Limb (tissue), 2 donors: ENCODE results near the gene PHLPP1.
A peak's percentile ranks its signal among the peaks of the same experiment; 100 is the strongest.
"Not testable (repeated sequence)": the region's sequence is repeated elsewhere in the genome, so short reads cannot be mapped to it uniquely, and the experiment has no call there.

Experiments used
- DNase-seq, 2 donors: peaks; one replicate each; pipeline ENCODE4 v3.0.0-alpha.2; 2016; ENCODE audit errors: extremely low spot score in 2 of 2

Gene PHLPP1

DNA sequence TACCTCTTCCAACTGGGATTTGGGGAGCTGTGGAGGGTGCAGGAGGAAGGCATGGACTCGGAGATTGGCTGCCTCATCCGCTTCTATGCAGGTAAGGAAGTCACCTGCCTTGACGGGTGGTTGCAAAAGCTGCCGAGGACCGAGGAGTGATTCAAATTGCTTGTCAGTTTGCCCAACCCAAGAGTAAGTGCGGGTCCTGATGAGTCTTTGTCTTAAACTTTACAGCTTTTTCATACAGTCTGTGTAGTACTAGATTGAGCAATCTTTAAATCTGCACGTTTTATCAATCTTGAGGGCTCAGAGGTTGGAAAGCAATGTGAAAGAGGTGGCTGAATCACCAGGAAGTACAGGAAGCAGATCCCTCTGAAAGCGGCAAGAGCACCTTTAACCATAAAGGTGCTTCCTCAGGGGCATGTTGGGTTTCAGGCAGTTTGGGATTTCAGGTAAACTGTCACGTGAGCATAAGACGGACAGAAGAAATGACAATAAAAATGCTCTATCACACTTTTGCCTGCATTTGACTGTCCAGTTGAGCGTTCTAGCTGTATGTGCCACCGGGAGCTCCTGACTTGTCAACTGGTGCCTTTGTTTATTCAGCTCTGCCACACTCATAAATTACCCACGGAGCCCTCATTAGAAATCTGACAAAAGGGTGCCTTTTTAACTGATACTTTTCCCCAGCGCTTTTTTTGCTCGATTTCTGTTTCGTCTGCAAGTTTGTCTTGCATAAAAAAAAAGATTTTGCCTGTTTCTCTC lies 2.0 kb downstream of the PHLPP1 start:
- peak in 1 of 2 donors; percentile 35 for DNase-seq

DNA sequence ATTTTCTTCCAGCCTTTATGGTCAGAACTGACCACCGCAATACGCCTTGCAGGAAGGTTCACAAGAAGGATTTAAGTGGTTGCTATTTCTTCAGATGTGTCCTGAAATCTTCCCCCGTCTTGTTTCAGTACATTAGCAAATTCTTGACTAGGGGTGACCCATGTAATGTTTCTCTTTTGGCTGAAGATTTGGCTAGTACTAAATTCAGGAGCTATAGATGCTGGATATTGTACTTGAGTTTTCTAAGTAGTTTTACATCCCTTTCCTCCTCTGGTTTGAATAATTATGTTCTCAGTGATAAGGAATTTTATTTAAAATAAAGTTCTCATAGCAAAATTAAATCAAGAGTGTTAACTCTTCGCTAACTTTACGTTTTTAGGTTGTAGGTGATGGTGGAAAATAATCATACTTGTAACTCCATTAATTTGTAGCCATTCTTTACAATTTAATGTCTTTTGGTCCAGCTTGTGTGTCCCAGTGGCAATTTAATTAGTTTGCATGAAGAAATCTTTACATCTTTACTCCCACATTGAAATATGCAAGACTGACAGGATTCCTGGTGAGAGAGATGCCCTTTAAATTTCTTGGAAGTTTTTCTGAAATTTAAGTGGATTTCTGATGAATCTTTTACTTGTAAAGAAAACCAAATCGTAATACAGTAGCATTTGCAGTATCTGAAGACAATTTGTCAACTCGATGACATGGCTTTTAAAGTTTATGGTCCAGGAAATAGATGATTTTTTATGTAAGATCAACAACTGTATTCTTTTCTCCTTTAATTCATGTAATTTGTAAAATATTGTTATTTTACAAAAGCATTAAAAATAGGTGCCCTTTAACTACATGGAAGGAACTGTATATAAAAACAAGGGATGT lies 2.8 kb downstream of the PHLPP1 start:
- DNase-seq = no peak

DNA sequence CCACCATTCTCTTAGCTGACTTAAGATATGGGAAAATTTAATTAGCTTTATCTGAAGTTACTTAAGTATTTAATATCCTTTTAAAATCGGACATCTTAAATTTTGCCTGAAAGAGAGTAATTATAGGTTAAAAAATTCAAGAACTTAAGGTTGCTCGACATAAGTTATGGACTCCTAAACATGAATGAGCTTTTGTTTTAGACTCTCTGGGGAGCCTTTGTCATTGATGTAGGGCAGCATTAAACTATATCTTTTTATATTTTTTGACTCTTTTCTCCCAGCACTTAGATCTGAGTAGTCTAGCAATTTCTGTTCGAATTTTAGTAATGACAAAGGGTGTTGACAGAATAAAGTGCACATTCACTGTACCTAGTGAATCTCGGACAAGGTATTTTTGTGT lies 4.7 kb downstream of the PHLPP1 start:
- no peak for DNase-seq

DNA sequence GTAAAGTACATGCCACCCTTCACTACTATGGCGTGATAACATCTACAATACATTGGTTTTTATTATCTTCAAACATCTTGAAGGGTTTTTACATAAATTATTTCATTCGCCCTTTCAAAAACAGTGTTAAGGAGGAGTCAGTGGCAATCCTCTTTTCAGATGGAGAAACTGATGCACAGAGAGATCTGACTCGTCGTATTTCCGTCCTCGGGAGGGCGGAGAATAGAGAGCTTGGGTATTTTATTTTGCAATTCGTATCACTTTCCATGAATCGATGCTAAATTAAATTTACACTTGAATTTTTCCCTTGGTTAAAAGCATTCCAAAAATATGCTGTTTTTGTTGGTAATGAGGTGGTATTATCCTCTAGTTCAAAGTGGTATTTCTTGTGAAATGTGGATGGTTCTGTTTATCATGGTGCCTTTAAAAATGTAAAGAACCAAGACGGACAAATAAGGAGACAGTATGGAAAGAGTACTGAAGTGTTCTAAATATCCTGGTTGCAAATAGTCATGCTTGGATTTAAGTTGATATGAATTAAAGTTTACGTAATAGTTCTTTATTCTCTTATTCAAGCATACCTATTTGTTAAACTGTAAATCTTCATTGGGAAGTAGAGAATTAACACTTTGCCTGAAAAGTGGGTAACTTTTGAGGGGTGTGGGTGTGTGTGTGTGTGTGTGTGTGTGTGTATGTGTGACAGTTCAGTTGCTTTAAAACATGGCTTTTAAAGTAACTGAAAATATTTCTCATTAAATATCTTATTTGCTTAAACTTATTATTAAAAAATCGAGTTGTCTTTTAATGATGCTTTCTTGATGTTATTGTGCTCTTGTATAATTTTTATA lies 5.6 kb downstream of the PHLPP1 start:
- DNase-seq = no peak

DNA sequence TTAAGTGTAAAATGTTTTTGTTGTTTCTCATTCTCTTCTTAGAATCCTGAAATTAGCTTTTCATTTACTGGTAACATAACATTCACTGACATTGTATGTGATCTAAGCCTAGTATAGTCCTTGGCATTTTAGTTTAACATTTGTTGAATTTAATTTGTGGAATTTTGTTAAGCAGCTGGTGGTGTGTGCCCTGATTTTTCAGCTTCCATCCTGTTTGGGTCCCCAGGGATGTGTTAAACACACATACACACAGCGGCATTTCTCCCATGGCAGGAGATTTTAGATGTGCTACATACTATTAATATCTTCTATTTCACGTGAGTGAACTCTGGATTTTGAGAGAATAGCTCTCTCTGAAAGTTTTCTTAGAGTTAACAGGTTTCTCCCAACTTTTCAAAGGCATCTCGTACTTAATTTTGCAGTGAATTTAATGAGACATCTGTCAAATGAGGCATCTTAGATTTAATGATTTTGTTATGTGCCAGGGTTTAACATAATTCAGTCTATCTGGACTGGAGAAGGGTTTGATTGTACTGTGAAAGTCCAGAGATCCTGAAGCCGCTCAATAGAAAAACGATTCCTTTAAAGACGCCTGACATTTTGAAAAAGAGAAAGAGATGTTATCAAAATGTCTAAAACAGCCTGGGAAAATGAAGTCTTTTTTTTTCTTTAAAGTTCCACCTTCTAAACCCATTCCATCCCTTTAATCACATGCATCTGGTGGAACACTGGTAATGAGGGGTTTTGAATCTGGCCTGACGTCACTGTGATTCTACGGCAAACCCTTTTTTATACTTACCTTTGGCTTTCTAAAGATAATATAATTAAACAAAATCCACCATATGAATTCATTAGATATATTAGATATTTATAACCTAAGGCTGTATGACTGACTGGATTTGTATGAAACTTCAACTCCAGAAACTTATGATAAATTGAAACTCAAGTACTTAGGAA lies 6.8 kb downstream of the PHLPP1 start:
- DNase-seq = no peak

DNA sequence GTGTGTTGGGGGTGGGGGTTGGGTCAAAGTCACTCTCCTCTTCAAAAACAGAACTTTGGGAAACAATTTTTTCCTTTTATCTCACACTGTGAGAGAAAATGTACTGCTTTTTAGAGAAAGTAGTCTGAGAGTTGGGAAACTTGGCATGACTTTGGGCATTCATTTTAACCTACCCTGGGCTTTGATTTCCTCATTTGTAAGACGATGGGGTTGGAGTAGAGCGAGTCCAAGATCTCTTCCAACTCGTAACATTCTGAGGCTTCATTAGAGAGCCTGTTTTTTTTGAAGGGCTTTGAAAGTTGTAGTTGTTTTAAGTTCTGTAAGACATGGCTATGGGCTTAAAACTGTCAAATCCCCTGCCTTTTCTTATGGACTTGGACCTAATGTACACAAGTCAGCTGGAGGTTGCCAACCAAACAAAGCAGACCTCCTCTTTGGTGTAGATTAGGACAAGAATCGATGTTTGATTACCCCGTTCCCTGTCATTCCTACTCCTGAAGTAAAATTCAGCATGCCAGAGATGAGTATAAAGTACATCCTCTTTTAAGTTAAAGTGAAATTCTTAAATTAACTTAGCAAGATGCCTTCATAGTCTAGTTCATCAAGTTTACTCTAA lies 8.4 kb downstream of the PHLPP1 start:
- DNase-seq = no peak

DNA sequence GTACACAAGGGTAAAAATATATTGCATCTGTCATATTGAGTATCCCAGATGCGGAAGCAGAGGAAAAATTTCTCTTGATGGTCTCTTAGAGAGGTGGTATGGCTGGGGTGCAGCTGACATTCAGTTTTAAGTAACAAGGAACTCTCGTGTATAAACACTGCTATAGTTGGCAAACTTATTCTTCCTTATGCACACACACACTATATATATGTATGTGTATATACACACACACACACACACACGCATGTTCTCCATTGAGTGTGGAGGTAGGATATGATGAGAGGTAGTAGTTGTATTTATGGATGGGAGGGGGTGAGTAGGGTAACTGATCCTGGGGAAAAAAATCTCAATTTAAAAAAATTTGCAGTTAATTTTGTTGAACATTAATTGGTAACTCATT lies 10.6 kb downstream of the PHLPP1 start:
- DNase-seq = no peak

DNA sequence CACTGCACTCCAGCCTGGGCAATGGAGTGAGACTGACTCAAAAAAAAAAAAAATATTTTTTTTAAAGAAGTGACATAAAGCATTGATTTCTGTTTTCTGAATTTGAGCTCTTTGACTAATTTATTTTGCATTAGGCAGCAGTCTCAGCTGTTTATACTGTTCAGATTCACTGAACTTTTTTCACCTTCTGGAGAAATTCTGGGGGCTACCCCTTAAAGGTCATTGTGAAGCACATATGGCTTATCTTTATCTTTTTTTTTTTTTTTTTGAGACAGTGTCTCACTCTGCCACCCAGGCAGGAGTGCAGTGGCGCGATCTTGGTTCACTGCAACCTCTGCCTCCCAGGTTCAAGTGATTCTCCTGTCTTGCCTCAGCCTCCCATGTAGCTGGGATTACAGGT lies 12.9 kb downstream of the PHLPP1 start:
- DNase-seq = no peak

DNA sequence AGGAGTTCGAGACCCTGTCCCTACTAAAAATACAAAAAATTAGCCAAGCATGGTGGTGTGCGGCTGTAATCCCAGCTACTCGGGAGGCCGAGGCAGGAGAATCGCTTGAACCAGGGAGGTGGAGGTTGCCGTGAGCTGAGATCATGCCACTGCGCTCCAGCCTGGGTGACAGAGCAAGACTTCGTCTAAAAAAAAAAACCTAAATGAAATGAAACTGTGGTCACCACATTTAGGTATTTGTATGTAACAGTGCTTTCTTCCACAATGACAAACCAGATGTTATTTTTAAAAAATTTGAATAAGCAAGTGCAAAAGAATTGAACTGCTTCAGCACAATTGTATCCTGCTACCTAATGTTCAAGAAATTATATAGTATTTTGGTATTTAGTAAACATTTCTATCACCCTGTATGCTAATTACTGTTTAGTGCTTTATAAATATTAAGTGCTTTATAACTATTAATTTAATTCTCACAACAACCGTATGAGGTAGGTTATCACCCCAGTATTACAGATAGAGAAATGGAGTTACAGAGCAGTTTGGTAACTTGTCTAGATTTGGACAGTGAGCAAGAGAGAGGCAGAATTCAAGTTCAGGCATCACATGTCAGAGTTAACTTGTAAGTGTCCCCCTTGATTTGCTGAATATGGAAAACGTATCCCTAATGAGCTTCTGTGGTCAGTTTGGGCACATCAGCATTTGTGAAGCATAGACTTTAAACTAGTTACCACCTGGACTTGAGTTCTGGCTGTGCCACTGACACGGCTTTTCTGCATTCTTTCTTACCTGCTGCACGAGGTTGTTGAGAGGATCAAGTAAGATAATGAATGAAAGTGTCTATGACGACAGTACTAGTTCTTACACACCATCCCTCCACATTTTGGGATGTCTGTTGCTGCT lies 14.4 kb downstream of the PHLPP1 start:
- no peak for DNase-seq

DNA sequence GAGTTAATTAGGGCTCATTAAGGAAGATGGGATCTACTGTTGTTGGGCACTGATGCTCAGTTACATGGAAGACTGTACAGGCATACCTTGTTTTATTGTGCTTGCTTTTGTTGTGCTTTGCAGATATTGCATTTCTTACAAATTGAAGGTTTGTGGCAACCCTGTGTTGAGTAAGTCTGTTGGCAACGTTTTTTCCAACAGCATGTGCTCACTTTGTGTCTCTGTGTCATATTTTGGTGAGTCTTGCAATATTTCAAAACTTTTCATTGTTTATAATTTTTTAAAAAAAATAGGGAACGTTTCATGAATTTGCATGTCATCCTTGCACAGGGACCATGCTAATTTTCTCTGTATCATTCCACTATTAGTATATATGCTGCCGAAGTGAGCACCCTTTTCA lies 15.6 kb downstream of the PHLPP1 start:
- no peak for DNase-seq

DNA sequence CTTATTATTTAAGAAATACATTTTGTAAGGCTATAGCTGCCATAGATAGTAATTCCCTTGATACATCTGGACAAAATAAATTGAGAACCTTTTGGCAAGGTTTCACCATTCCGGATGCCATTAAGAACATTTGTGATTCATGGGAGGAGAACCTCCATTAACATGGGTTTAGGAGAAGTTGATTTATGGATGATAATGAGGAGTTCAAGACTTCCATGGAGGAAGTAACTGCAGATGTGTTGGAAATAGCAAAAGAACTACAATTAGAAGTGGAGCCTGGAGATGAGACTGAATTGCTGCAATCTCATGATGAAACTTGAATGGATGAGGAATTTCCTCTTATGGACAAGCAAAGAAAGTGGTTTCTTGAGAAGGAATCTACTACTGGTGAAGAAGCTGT lies 17.3 kb downstream of the PHLPP1 start:
- no peak for DNase-seq

DNA sequence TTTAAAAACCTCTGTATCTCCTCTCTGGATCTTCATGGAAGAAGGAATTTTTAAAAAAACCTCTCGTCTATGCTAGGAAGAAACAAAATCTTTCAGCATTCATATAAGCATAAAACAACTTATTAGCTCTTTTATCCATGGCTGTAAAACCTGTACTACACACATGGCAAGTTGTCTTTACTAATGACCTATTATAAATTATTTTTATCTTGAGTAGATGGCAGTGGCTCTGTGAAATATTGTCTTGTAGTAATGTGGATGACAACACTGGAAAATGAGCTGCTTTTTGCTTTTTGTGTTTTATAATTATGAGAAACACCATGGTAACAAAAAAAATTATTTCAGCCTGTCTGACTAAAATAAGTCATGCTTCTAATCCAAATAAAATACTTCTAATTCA lies 18.9 kb downstream of the PHLPP1 start:
- DNase-seq = no peak

DNA sequence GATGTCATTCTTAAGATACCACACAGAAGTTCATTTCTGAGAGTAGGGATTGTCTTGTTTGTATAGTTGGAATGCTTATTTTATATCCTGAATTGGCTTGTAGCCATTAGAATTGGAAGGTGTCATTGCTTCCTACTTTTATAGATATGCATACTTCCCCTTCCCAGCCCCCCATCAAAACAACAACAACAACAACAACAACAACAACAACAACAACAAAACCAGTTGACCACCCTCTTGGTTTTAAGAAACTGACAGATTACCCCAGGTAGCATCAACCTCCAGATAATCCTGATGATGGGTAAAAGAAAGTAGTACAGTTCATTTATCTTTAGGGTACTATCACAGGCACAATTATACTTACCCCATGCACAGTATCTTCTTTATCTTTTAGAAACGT lies 20.0 kb downstream of the PHLPP1 start:
- no peak for DNase-seq

DNA sequence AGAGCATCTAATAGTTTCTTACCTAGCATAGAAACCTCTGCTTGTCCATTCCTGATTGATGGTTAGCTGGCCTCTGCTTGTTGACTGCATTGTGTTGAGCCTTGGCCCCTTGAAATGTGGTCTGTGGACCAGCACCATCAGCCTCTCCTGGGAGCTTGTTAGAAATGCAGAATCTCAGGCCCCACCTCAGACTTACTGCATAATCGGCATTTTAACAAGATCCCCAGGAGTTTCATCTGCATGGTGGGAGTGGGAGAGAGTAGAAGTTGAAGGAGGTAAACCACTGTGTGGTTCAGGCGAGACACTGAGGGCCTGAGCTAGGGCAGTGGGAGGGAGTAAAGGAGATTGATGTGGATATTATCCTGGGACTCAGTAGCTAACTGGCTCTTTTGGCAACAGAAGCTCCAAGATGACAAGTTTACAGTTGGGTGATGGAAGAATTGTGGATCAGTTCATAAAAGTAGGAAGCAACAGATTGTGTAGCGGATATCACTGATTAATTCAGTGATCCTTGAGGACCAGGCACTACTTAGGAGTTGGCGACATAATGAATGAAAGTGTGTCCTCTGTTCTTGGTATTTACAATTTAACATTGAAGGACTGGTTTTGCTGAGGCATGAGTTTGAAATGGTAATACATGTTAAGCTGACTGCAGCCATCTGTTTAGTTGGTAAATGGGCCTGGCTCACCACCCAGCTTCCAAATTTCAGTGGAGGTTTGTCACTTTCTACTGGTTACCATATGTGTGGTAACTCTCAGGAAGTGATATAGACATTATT lies 20.9 kb downstream of the PHLPP1 start:
- no peak for DNase-seq

DNA sequence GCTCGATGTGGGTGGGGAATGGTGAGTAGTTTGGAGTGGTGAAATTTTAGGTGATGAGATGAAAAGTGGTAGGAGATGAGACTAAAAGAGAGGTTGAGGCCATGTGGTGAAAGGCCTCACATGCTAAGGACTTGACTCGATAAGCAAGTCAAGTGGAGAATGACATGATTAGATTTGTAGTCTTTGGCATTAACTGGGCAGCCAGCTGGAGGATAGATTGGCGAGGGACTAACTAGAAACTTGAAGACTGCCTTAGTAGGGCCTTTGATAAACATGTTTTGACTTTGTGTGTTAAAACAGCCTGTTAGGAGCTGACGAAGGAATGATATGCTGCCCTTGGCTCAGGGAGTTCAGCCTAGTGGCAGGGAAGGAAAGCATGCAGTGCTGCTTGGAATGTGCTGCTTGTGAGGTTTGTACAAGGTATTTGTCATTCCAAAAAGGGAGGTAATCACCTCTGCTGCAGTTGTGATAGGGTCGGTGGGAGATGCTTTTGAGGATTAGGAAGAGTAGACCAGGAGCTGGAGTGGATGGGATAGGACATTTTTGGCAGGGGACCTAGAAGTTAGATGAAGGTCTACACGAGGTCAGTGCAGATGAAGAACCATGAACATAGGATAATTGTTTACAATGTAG lies 22.0 kb downstream of the PHLPP1 start:
- no peak for DNase-seq

DNA sequence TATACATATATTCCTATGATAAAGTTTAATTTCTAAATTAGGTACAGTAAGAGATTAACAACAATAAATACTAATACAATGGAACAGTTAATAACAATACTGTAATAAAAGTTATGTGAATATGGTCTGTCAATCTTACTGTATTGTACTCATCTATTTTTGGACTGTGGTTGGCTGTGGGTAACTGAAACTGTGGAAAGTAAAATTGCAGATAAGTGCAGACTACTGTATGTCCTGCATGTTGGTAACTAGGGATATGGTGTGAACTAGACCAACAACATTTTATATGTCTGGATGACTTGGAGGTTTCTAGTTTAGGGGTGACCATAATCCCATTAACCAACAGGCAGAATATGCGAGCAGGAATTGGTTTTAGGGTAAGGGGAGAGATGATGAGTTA lies 23.3 kb downstream of the PHLPP1 start:
- DNase-seq = no peak

DNA sequence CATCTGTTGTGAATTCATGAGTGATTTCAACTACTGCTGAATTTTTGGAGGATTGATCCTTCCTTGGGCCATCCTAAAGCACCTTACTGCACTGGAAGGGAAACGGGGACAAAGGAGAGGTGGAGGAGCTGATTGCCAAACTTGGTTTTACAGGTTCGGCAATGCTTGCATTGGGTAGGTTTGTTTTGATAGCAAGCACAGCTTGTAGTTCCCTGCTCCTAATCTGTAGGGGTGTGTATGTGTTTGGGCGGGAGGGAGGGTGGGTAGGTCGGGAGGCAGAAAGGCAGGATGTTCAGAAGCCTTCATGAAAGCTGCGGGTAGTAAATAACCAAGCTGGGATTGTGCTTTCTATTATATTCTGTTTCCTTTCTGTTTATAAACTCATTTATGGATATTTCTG lies 24.6 kb downstream of the PHLPP1 start:
- DNase-seq = no peak

DNA sequence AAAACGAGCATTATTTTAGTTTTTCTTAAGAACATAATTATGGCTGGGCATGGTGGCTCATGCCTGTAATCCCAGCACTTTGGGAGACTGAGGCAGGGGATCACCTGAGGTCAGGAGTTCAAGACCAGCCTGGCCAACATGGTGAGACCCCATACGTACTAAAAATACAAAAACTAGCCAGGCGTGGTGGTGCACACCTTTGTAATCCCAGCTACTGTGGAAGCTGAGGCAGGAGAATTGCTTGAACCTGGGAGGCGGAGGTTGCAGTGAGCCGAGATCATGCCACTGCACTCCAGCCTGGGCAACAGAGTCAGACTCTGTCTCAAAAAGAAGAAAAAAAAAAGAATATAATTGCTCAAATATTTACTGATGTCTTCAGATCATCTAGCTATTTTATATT lies 25.3 kb downstream of the PHLPP1 start:
- DNase-seq = not testable (repeated sequence)
